ENCODE measurements around the gene IL20RA.
A peak's percentile ranks its signal among the peaks of the same experiment; 100 is the strongest.
"Not testable (repeated sequence)": the region's sequence is repeated elsewhere in the genome, so short reads cannot be mapped to it uniquely, and the experiment has no call there.

The IL20RA gene

DNA sequence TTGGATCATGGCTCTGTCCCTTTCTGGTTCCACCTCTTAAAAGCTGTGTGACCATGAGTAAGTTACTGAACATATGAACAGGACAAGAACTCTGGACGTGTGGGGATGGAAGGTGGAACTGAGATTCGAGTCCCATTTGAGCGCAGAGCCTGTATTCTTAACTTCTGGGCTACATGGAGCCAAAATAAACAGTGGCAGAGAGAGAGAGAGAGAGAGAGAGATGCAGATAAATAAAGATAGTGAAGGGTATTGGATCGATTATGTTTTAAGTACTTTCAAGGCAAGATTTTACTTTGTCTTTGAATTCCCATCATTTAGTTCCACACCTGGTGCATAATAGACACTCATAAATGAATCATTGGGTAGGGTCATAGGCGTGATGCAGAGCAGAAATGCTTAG is 82.9 kb downstream of the IL20RA start:
- 100% methylated on average over 1 of the region's 5 CpGs; no CpG with 5 or more reads in 1 of the 2 donors for WGBS, 2 donors (ENCODE audit: extremely low coverage in 2 of 2, insufficient read length in 2 of 2, insufficient replicate concordance in 1 of 2)
- Histone ChIP-seq H3K36me3 (replicated peaks in 1 of 2; ENCODE audit: control insufficient read depth in 2 of 2, insufficient read depth in 2 of 2, low read length in 2 of 2) (no peaks in the 10 kb centered on the region), H4K8ac (ENCODE audit: low read depth, low read length) (no peak overlapping the region), H3K9me3 (replicated peaks in 1 of 2; ENCODE audit: control insufficient read depth in 2 of 2, insufficient read depth in 1 of 2, low read depth in 1 of 2, low read length in 2 of 2) (no peaks in the 10 kb centered on the region), H3K4me1 (ENCODE audit: control insufficient read depth in 2 of 2, insufficient read depth in 1 of 2, low read depth in 1 of 2, low read length in 2 of 2) (peaks cover 3 to 5% of the 10 kb centered on the region in 2 donors), H4K91ac (ENCODE audit: low read depth, low read length, poor library complexity) (no peak overlapping the region), H3K27me3 (ENCODE audit: control insufficient read depth in 3 of 3, insufficient read depth in 3 of 3, low read depth in 1 of 3, low read length in 3 of 3) (no peaks in the 10 kb centered on the region), H2BK5ac (ENCODE audit: low read length) (no peak overlapping the region), H2BK12ac (ENCODE audit: low read length) (no peak overlapping the region), H3K4ac (ENCODE audit: low read length) (no peak overlapping the region), H2AK5ac (ENCODE audit: low read depth, low read length) (no peak overlapping the region), H3K14ac (ENCODE audit: low read length) (no peak overlapping the region), H2AFZ (ENCODE audit: low read length) (no peak overlapping the region), H3K18ac (ENCODE audit: low read length) (no peak overlapping the region), H2BK15ac (ENCODE audit: low read length) (no peak overlapping the region), H2BK120ac (ENCODE audit: low read depth, low read length) (no peak overlapping the region), H3K4me2 (ENCODE audit: insufficient read depth, low read length, poor library complexity, severe bottlenecking) (no peak overlapping the region), H3K23ac (ENCODE audit: low read depth, low read length, poor library complexity) (no peak overlapping the region), H3K4me3 (ENCODE audit: low read length in 2 of 2) (no peak overlapping the region), H3K79me1 (ENCODE audit: low read depth, low read length) (no peaks in the 10 kb centered on the region), H3K27ac (replicated peaks; ENCODE audit: low read length) (no peak overlapping the region), H3K9ac (ENCODE audit: low read depth, low read length, poor library complexity) (no peak overlapping the region)
- DNase-seq (ENCODE audit: low spot score): no peak

- H3K9me3 ChIP-seq (replicated peaks in 1 of 2; ENCODE audit: control insufficient read depth in 2 of 2, insufficient read depth in 1 of 2, low read depth in 1 of 2, low read length in 2 of 2): no peaks in the 10 kb centered on the region
- H3K23ac ChIP-seq (ENCODE audit: low read depth, low read length, poor library complexity): no peak overlapping the region
- H3K79me1 ChIP-seq (ENCODE audit: low read depth, low read length): no peaks in the 10 kb centered on the region
- H3K4me1 ChIP-seq (ENCODE audit: control insufficient read depth in 2 of 2, insufficient read depth in 1 of 2, low read depth in 1 of 2, low read length in 2 of 2): peaks cover 3 to 5% of the 10 kb centered on the region in 2 donors
- H3K27ac ChIP-seq (replicated peaks; ENCODE audit: low read length): no peak overlapping the region
- H2BK120ac ChIP-seq (ENCODE audit: low read depth, low read length): no peak overlapping the region
- H3K4ac ChIP-seq (ENCODE audit: low read length): no peak overlapping the region
- H4K8ac ChIP-seq (ENCODE audit: low read depth, low read length): no peak overlapping the region
- H3K4me2 ChIP-seq (ENCODE audit: insufficient read depth, low read length, poor library complexity, severe bottlenecking): no peak overlapping the region
- no peak overlapping the region for H4K91ac ChIP-seq (ENCODE audit: low read depth, low read length, poor library complexity)
- H2BK15ac ChIP-seq (ENCODE audit: low read length): no peak overlapping the region
- no peak overlapping the region for H3K4me3 ChIP-seq (ENCODE audit: low read length in 2 of 2)
- no peak overlapping the region for H3K9ac ChIP-seq (ENCODE audit: low read depth, low read length, poor library complexity)
- no peaks in the 10 kb centered on the region for H3K36me3 ChIP-seq (replicated peaks in 1 of 2; ENCODE audit: control insufficient read depth in 2 of 2, insufficient read depth in 2 of 2, low read length in 2 of 2)
- no peak overlapping the region for H2BK12ac ChIP-seq (ENCODE audit: low read length)
- no peak overlapping the region for H2AFZ ChIP-seq (ENCODE audit: low read length)
- H2AK5ac ChIP-seq (ENCODE audit: low read depth, low read length): no peak overlapping the region
- H3K14ac ChIP-seq (ENCODE audit: low read length): no peak overlapping the region
- H2BK5ac ChIP-seq (ENCODE audit: low read length): no peak overlapping the region
- H3K27me3 ChIP-seq (ENCODE audit: control insufficient read depth in 3 of 3, insufficient read depth in 3 of 3, low read depth in 1 of 3, low read length in 3 of 3): no peaks in the 10 kb centered on the region
- H3K18ac ChIP-seq (ENCODE audit: low read length): no peak overlapping the region
- DNase-seq (ENCODE audit: low spot score): no peak
- WGBS, 2 donors (ENCODE audit: extremely low coverage in 2 of 2, insufficient read length in 2 of 2, insufficient replicate concordance in 1 of 2): no CpG with 5 or more reads among the region's 3 CpGs
These were observed 84.0 kb downstream of the IL20RA start for GRCh38 chr6:136960781-136961180.

GRCh38 chr6:136959935-136960334 is 84.8 kb downstream of the IL20RA start:
- H2AFZ ChIP-seq (ENCODE audit: low read length); H3K23ac ChIP-seq (ENCODE audit: low read depth, low read length, poor library complexity); DNase-seq (ENCODE audit: low spot score); H2BK5ac ChIP-seq (ENCODE audit: low read length); H2BK15ac ChIP-seq (ENCODE audit: low read length); H3K27me3 ChIP-seq (ENCODE audit: control insufficient read depth in 3 of 3, insufficient read depth in 3 of 3, low read depth in 1 of 3, low read length in 3 of 3); H3K9ac ChIP-seq (ENCODE audit: low read depth, low read length, poor library complexity); H3K14ac ChIP-seq (ENCODE audit: low read length); H3K4me2 ChIP-seq (ENCODE audit: insufficient read depth, low read length, poor library complexity, severe bottlenecking); H2AK5ac ChIP-seq (ENCODE audit: low read depth, low read length); H4K91ac ChIP-seq (ENCODE audit: low read depth, low read length, poor library complexity); H3K4me1 ChIP-seq (ENCODE audit: control insufficient read depth in 2 of 2, insufficient read depth in 1 of 2, low read depth in 1 of 2, low read length in 2 of 2); H4K8ac ChIP-seq (ENCODE audit: low read depth, low read length); H3K4ac ChIP-seq (ENCODE audit: low read length); H2BK12ac ChIP-seq (ENCODE audit: low read length); H3K36me3 ChIP-seq (replicated peaks in 1 of 2; ENCODE audit: control insufficient read depth in 2 of 2, insufficient read depth in 2 of 2, low read length in 2 of 2); H3K79me1 ChIP-seq (ENCODE audit: low read depth, low read length); H3K9me3 ChIP-seq (replicated peaks in 1 of 2; ENCODE audit: control insufficient read depth in 2 of 2, insufficient read depth in 1 of 2, low read depth in 1 of 2, low read length in 2 of 2); H3K27ac ChIP-seq (replicated peaks; ENCODE audit: low read length); H3K18ac ChIP-seq (ENCODE audit: low read length); H3K4me3 ChIP-seq (ENCODE audit: low read length in 2 of 2): not testable (repeated sequence)
- no CpG with 5 or more reads among the region's 6 CpGs for WGBS, 2 donors (ENCODE audit: extremely low coverage in 2 of 2, insufficient read length in 2 of 2, insufficient replicate concordance in 1 of 2)
- H2BK120ac ChIP-seq (ENCODE audit: low read depth, low read length): peak overlapping the region; percentile 75

DNA sequence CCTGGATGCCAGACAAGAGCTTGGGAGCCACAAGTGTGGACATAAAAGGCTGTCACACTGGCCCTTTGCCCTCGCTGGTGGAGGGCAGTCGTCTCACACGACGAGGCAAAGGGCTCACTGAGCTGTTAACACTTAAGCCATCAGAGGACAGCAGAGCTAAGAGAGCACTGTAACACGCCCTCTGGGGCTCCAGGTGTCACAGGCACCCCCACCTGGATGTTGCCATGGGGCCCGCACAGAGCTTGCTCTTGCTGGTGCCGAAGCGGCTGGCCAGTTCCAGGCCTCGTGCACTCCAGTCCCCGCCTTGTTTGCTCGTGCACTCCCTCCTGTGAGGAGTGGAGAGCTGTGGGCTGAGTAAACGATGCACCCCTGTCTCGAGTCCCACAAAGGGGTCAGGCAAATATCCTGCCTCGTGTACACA is 85.3 kb downstream of the IL20RA start:
- H3K27ac ChIP-seq (replicated peaks; ENCODE audit: low read length): no peak overlapping the region
- H3K4me2 ChIP-seq (ENCODE audit: insufficient read depth, low read length, poor library complexity, severe bottlenecking): no peak overlapping the region
- no peak overlapping the region for H3K9ac ChIP-seq (ENCODE audit: low read depth, low read length, poor library complexity)
- H3K36me3 ChIP-seq (replicated peaks in 1 of 2; ENCODE audit: control insufficient read depth in 2 of 2, insufficient read depth in 2 of 2, low read length in 2 of 2): no peaks in the 10 kb centered on the region
- peak overlapping the region; percentile 98 for H4K8ac ChIP-seq (ENCODE audit: low read depth, low read length)
- peak overlapping the region; percentile 76 for H3K14ac ChIP-seq (ENCODE audit: low read length)
- H2BK15ac ChIP-seq (ENCODE audit: low read length): peak overlapping the region; percentile 67
- no peaks in the 10 kb centered on the region for H3K9me3 ChIP-seq (replicated peaks in 1 of 2; ENCODE audit: control insufficient read depth in 2 of 2, insufficient read depth in 1 of 2, low read depth in 1 of 2, low read length in 2 of 2)
- DNase-seq (ENCODE audit: low spot score): no peak
- H3K23ac ChIP-seq (ENCODE audit: low read depth, low read length, poor library complexity): no peak overlapping the region
- no peak overlapping the region for H2BK12ac ChIP-seq (ENCODE audit: low read length)
- no peak overlapping the region for H3K4ac ChIP-seq (ENCODE audit: low read length)
- H2BK120ac ChIP-seq (ENCODE audit: low read depth, low read length): no peak overlapping the region
- peak overlapping the region; percentile 3 for H2AFZ ChIP-seq (ENCODE audit: low read length)
- H3K18ac ChIP-seq (ENCODE audit: low read length): peak overlapping the region; percentile 75
- peaks cover 2 to 3% of the 10 kb centered on the region in 2 donors for H3K4me1 ChIP-seq (ENCODE audit: control insufficient read depth in 2 of 2, insufficient read depth in 1 of 2, low read depth in 1 of 2, low read length in 2 of 2)
- H3K79me1 ChIP-seq (ENCODE audit: low read depth, low read length): no peaks in the 10 kb centered on the region
- H3K27me3 ChIP-seq (ENCODE audit: control insufficient read depth in 3 of 3, insufficient read depth in 3 of 3, low read depth in 1 of 3, low read length in 3 of 3): no peaks in the 10 kb centered on the region
- H4K91ac ChIP-seq (ENCODE audit: low read depth, low read length, poor library complexity): no peak overlapping the region
- H3K4me3 ChIP-seq (ENCODE audit: low read length in 2 of 2): no peak overlapping the region
- H2BK5ac ChIP-seq (ENCODE audit: low read length): no peak overlapping the region
- peak overlapping the region; percentile 83 for H2AK5ac ChIP-seq (ENCODE audit: low read depth, low read length)
- no CpG with 5 or more reads among the region's 14 CpGs for whole genome bisulfite sequencing, 2 donors (ENCODE audit: extremely low coverage in 2 of 2, insufficient read length in 2 of 2, insufficient replicate concordance in 1 of 2)

All from neuronal stem cell (in vitro differentiated cells).